ENCODE data around the gene ACSF2.

The ACSF2 gene

DNA sequence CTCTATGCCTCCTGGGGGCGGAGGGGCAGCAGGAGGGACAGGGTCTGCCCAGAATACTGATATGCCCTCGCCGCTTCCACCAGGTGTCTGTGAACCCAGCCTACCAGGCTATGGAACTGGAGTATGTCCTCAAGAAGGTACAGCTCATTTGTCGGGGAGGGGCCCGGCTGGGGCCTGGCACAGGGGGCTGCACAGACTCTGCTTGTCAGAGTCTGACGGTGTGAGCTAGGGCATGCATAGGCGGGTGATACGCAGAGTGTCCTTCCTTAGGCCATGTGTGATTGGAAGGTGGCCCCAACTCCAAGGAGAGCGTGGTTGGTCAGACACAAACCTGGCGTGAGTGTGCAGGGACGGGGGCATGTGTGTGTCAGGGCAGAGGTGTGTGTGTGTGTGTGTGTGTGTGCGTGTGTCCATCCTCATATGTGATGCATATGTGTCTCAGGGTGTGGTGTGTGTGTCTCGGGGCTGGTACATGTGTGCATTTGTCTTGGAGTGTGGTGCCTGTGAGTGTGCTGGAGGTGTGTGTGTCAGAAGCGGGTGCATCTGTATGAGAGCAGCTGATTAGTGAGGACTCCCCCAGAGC is 35.6 kb downstream of the ACSF2 start:
- no peak overlapping the region for H3K4me3 ChIP-seq (ENCODE audit: low read depth, low read length)
- TF ChIP-seq, protein P1, sequence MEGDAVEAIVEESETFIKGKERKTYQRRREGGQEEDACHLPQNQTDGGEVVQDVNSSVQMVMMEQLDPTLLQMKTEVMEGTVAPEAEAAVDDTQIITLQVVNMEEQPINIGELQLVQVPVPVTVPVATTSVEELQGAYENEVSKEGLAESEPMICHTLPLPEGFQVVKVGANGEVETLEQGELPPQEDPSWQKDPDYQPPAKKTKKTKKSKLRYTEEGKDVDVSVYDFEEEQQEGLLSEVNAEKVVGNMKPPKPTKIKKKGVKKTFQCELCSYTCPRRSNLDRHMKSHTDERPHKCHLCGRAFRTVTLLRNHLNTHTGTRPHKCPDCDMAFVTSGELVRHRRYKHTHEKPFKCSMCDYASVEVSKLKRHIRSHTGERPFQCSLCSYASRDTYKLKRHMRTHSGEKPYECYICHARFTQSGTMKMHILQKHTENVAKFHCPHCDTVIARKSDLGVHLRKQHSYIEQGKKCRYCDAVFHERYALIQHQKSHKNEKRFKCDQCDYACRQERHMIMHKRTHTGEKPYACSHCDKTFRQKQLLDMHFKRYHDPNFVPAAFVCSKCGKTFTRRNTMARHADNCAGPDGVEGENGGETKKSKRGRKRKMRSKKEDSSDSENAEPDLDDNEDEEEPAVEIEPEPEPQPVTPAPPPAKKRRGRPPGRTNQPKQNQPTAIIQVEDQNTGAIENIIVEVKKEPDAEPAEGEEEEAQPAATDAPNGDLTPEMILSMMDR (conservative IDR thresholded peaks at IDR 0.05; ENCODE audit: low read depth, low read length) = no peak
- DNase-seq (ENCODE audit: low read depth) = no peak

DNA sequence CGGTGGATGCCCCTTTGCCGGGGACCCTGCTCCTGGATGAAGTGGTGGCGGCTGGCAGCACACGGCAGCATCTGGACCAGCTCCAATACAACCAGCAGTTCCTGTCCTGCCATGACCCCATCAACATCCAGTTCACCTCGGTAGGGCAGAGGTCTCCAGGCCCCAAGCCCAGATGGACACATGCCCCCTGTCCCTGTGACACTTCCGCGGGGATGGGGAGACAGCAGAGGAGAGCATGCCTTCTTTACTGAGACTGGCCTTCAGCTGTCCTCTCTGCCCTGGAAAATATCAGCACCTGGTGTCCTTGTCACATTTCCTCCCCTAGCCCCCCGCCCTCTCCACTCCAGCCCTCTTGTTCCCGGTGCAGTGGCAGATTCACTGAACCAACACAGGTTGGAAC is 36.4 kb downstream of the ACSF2 start:
- no peak overlapping the region for H3K4me3 ChIP-seq (ENCODE audit: low read depth, low read length)
- TF ChIP-seq, protein P1 (conservative IDR thresholded peaks at IDR 0.05; ENCODE audit: low read depth, low read length) = no peak
- no peak for DNase-seq (ENCODE audit: low read depth)

DNA sequence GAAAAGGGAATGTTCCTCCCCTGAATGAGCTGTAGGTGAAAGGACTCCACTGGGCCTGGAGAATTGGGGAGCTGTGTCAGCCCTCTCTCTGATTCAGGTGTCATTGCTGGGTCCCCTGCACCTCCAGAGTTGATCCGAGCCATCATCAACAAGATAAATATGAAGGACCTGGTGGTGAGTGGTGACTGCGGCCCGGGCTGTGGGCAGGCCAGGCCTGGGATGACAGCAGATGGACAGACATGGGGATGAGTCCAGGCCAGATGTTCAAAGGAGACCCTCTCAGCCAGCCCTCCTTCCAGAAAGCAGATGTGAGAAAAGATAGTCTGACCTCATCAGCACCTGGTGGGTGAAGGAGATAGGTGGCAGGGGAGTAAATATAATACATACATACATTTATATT is 38.1 kb downstream of the ACSF2 start:
- TF ChIP-seq, protein P1 (conservative IDR thresholded peaks at IDR 0.05; ENCODE audit: low read depth, low read length) = no peak
- no peak for DNase-seq (ENCODE audit: low read depth)
- no peak overlapping the region for H3K4me3 ChIP-seq (ENCODE audit: low read depth, low read length)

DNA sequence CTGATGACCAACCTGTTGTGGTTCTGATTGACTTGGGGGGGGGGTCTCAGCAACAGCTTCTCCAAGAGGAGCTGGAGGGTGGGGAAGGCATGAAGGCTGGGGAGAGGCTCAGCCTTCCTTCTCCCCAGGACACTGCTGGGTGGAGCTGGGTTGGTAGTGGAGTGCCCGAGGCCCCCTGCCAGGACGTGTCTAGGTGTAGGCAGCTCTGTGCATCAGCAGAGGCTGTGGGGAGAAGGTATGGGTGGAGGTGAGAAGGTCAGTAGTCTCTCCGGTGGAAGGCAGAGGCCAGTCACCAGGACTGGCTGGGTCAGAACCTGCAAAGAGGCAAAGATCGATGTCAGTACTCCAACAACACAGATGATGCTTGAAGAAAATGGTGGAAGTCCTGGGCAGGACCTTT is 38.7 kb downstream of the ACSF2 start:
- DNase-seq (ENCODE audit: low read depth) = no peak
- TF ChIP-seq, protein P1 (conservative IDR thresholded peaks at IDR 0.05; ENCODE audit: low read depth, low read length) = no peak
- H3K4me3 ChIP-seq (ENCODE audit: low read depth, low read length) = no peak overlapping the region

DNA sequence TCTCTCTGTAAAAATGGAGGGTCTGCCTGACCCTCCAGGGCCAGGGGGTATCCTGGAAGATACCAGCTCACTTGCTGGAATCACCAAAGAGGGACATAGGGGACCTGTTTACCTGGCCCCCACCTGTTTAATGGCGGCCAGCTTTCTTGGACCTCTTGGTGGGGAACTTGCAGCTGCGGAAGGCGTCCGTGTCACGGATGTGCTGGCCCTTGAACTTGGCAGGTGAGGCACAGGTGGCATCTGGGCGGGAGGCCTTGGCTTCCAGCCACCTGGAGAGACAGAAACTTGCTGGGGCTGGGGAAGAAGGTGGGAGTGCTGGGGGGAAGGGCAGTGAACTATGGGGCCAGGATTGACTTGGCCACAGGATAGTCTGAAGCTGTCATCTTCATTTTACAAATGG is 39.2 kb downstream of the ACSF2 start:
- TF ChIP-seq, protein P1 (conservative IDR thresholded peaks at IDR 0.05; ENCODE audit: low read depth, low read length) = no peak
- no peak overlapping the region for H3K4me3 ChIP-seq (ENCODE audit: low read depth, low read length)

DNA sequence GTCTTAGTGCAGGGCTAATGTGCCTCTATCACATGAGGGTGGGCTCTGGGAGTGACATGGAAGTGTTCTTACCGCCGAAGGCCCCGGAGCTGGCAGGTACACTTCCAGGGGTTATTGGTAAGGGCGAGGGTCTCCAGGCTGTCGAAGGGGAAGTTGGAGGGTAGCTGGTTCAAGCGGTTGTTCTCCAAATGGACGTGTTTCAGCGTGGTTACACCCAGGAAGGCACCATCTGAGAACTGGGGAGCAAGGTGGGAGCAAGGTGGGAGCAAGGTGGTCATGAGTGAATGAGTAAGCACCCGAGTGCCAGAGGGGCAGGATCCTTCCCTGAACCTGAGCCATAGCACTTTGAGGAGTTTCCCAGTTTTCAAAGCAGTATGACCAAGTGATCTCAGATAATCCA is 39.6 kb downstream of the ACSF2 start:
- TF ChIP-seq, protein P1 (conservative IDR thresholded peaks at IDR 0.05; ENCODE audit: low read depth, low read length) = no peak
- no peak for DNase-seq (ENCODE audit: low read depth)
- H3K4me3 ChIP-seq (ENCODE audit: low read depth, low read length) = no peak overlapping the region

More for the DNA sequence above, 39.2 kb downstream of the ACSF2 start:
- no peak for DNase-seq (ENCODE audit: low read depth)

DNA sequence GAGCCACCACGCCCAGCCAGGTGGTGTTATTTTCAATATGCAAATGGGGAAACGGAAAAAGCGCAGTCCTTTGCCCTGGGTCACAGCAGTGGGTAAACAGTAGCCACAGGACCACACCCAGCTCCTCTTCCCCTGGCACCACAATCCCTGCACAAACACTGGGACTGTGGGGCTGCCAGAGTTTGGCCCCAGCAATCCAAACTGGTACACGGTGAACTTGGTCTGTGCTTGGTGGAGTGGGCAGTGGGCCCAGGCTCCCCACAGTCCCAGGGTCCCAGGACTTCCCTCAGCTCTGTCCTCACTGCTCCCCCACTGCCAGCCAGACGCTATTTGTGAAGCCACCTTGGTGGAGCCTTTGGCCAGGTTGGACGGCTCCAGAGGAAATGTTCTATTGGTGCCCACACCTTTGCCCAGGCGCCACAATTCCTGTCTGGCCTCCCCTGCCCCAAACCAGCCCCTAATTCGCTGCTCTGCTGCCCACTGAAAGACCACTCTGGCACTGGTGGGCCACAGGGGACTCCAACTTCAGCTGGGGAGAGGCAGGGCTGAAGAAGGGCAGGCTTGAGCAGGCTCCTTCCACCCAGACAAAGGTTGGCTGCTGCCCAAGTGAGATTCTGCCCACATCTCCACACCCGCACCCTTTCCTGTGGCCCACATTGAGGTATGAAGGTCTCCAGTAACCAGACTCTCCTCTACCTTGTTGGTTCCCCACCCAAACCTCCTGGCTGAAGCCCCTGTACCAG is 40.5 kb downstream of the ACSF2 start:
- TF ChIP-seq, protein P1 (conservative IDR thresholded peaks at IDR 0.05; ENCODE audit: low read depth, low read length) = no peak
- DNase-seq (ENCODE audit: low read depth) = no peak
- H3K4me3 ChIP-seq (ENCODE audit: low read depth, low read length) = no peak overlapping the region
